Esophagus muscularis mucosa (tissue), 4 donors: Measurements from ENCODE around the gene CLK4. TPM values are rescaled to one million over a fixed set of nuclear protein-coding genes. Genes with fewer than 3 reads are reported as not detected.

Experiments used
- DNase-seq: peaks from one replicate; pipeline ENCODE4 v3.0.0-alpha.2; 2017; ENCODE audit errors: extremely low spot score
- H3K27ac ChIP-seq, 4 donors: fragments of 200-600 bp; sonication (generic); replicated peaks in 1 of 4; 1 replicate in 3 of 4; 2 replicates in 1 of 4; pipeline ENCODE4 v1.5.1; 2016 to 2019; ENCODE audit warnings: mild to moderate bottlenecking in 1 of 4
- H3K27me3 ChIP-seq, 4 donors: fragments of 200-600 bp; sonication (generic); one replicate each; pipeline versions ENCODE4 v1.5.1 to v1.6.0; 2016 to 2019
- H3K36me3 ChIP-seq, 4 donors: fragments of 200-600 bp; sonication (generic); one replicate each; pipeline ENCODE4 v1.5.1; 2016 to 2019
- H3K4me1 ChIP-seq, 4 donors: fragments of 200-600 bp; sonication (generic); one replicate each; pipeline ENCODE4 v1.5.1; 2016 to 2019
- H3K4me3 ChIP-seq, 4 donors: fragments of 200-600 bp; sonication (generic); 1 replicate in 2 of 4; 2 replicates in 2 of 4; pipeline ENCODE4 v1.5.1; 2016 to 2019; ENCODE audit warnings: mild to moderate bottlenecking in 4 of 4, moderate library complexity in 1 of 4
- H3K9me3 ChIP-seq, 4 donors: fragments of 200-600 bp; sonication (generic); 1 replicate in 3 of 4; 2 replicates in 1 of 4; pipeline ENCODE4 v1.5.1; 2016 to 2019
- EP300 ChIP-seq: sonication (generic); formaldehyde crosslinking; IDR thresholded peaks from one replicate; pipeline ENCODE4 v1.6.1; 2017; ENCODE audit warnings: antibody characterized with exemption
- POLR2A ChIP-seq: fragments of 450-650 bp; IDR thresholded peaks from one replicate; pipeline ENCODE4 v1.6.1; 2017; ENCODE audit warnings: antibody characterized with exemption, moderate library complexity, mild to moderate bottlenecking, low read depth
- POLR2AphosphoS5 ChIP-seq, 2 donors: sonication (generic); formaldehyde crosslinking; IDR thresholded peaks; one replicate each; pipeline ENCODE4 v1.6.1; 2017; ENCODE audit warnings: antibody characterized with exemption in 2 of 2
- WGBS: methylation state at CpG from one replicate; pipeline ENCODE4 v1.1.5; 2018; 5-methylcytosine and 5-hydroxymethylcytosine counted together
- intact Hi-C: fragments of 100-400 bp; cut with DNase I; formaldehyde crosslinking; loops from one replicate; pipeline ENCODE4 v1.15.1; 2023
- total RNA-seq, 4 donors: library from RNA; depleted of rRNA; stranded (reverse); fragments of >200 nt; gene quantifications; one replicate each; pipeline versions ENCODE4 v1.1.0 to v1.2.1, GENCODE V29; 2016
- TF ChIP-seq, protein P1 (sequence below), 3 experiments: fragments of 200-600 bp in 2 of 3; fragments of 450-650 bp in 1 of 3; sonication (generic) in 2 of 3; IDR thresholded peaks; one replicate each; pipeline ENCODE4 v1.5.1; 2017 to 2019; ENCODE audit warnings: antibody characterized with exemption in 3 of 3, mild to moderate bottlenecking in 2 of 3, moderate library complexity in 1 of 3

The CLK4 gene
- total RNA-seq, result 10 to 100 TPM; 16.7 to 24.9 (median 18.9) TPM

DNA sequence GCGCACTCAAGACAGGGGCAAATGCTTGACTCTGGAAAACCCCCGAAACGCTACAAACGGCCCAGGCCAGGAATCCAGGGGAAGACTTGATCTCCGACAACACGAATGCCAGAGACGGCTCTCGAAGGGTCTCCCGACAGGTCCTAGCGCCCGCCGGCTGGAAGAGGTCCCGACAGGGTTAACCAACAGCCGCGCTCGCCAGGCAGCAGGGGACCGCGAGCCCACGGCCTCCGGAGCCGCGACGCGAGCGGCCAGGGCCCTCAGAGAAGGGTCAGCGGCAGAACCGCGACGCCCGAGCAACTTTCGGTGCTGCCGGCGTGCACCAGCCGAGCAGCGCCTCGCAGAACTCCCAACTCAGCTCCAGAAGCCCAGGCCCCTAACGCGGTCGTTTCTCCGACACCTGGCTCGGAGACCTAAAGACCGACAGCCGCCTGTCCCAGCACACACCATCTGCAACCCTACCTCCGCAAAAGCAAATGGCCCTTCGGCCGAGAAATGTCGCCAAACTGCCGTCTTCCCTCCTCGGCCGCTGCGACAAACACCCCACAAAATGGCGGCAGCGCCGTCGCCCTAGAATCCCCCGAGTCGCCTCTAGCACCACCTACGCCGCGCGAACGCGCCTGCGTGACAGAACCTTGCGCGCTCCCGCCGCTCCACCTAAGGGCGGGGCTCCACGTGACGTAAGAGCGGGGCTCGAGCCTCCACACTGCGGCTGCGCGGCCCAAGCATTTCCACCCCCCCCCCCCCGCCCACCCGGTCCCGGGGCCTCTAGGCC, at the start of gene CLK4:
Gene CLK4 (minus strand): TSS at position 567 of the 775 bp plus-strand sequence. CDS start 3,634 bp downstream, outside the sequence.
- Histone ChIP-seq H3K27ac (peak within 1 kb of the TSS; percentile 94 to 98 (median 96)), H3K4me1 (peaks cover 28 to 41% (median 40%) of the 10 kb centered on the region in 4 donors), H3K36me3 (peaks cover 0 to 17% (median 11%) of the 10 kb centered on the region in 4 donors), H3K9me3 (no peaks in the 10 kb centered on the region), H3K4me3 (peak within 1 kb of the TSS; percentile 80 to 96 (median 91)), H3K27me3 (no peaks in the 10 kb centered on the region)
- peak; percentile 98 for DNase-seq
- intact Hi-C loops, result loop anchor here (5.0 kb wide), 2 partner anchors 34 to 106 kb away; partner anchors contain the start of genes COL23A1 and ZNF354A
- WGBS, result no CpG with 5 or more reads among the region's 79 CpGs
- TF ChIP-seq POLR2A (peak; percentile 8), POLR2AphosphoS5 (IDR thresholded peaks at IDR 0.05) (peak; percentile 91 to 93)
- TF ChIP-seq, protein P1, sequence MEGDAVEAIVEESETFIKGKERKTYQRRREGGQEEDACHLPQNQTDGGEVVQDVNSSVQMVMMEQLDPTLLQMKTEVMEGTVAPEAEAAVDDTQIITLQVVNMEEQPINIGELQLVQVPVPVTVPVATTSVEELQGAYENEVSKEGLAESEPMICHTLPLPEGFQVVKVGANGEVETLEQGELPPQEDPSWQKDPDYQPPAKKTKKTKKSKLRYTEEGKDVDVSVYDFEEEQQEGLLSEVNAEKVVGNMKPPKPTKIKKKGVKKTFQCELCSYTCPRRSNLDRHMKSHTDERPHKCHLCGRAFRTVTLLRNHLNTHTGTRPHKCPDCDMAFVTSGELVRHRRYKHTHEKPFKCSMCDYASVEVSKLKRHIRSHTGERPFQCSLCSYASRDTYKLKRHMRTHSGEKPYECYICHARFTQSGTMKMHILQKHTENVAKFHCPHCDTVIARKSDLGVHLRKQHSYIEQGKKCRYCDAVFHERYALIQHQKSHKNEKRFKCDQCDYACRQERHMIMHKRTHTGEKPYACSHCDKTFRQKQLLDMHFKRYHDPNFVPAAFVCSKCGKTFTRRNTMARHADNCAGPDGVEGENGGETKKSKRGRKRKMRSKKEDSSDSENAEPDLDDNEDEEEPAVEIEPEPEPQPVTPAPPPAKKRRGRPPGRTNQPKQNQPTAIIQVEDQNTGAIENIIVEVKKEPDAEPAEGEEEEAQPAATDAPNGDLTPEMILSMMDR (IDR thresholded peaks at IDR 0.05), result no peak

DNA sequence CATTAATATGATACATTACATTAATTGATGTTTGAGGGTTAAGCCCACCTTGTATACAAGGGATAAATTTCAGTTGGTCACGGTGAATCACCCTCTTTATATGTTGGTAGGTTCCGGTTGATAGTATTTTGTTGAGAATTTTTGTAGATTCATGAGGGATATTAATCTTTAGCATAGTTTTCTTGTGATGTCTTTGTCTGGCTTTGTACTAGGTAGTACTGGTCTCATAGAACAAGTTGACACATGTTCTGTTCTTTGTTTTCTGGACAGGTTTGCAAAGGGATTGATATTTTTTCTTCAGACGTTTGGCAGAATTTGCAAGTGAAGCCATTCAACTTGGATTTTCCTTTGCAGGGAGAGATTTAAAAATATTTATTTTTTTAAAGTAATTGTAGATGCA, 49.1 kb upstream of the CLK4 start:
- Histone ChIP-seq H3K36me3 (no peaks in the 10 kb centered on the region), H3K4me3 (no peak overlapping the region), H3K27me3 (no peaks in the 10 kb centered on the region), H3K27ac (no peak overlapping the region), H3K4me1 (no peaks in the 10 kb centered on the region), H3K9me3 (no peaks in the 10 kb centered on the region)
- TF ChIP-seq, protein P1 (IDR thresholded peaks at IDR 0.05), result no peak
- no peak for TF ChIP-seq POLR2AphosphoS5 (IDR thresholded peaks at IDR 0.05)
- TF ChIP-seq POLR2A, result no peak
- TF ChIP-seq EP300, result no peak
- WGBS, result 48% methylated on average over 3 of the region's 3 CpGs
- no peak for DNase-seq
- intact Hi-C loops, result no loop called here

DNA sequence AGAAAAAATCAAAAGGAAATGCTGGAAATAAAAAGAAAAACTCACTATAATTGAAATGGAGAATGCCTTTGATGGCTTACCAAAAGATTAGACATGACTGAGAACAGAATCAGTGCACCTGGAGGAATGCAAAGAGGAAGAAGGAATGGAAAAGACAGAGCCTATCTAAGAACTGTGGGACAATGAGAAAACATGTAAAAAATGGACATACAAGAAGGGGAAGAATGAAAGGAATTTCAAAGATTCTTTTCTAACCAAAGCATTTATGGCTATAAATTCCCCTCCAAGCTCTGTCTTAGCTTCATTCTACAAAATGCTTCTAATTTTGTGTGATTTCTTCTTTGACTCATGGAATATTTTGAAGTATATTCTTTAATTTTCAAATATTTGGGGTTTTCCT, 47.5 kb upstream of the CLK4 start:
- intact Hi-C loops, result no loop called here
- Histone ChIP-seq H3K9me3 (no peaks in the 10 kb centered on the region), H3K4me1 (no peaks in the 10 kb centered on the region), H3K4me3 (no peak overlapping the region), H3K36me3 (no peaks in the 10 kb centered on the region), H3K27me3 (no peaks in the 10 kb centered on the region), H3K27ac (no peak overlapping the region)
- TF ChIP-seq POLR2AphosphoS5 (IDR thresholded peaks at IDR 0.05), result no peak
- TF ChIP-seq POLR2A, result no peak
- TF ChIP-seq EP300, result no peak
- TF ChIP-seq, protein P1 (IDR thresholded peaks at IDR 0.05), result no peak
- no peak for DNase-seq

DNA sequence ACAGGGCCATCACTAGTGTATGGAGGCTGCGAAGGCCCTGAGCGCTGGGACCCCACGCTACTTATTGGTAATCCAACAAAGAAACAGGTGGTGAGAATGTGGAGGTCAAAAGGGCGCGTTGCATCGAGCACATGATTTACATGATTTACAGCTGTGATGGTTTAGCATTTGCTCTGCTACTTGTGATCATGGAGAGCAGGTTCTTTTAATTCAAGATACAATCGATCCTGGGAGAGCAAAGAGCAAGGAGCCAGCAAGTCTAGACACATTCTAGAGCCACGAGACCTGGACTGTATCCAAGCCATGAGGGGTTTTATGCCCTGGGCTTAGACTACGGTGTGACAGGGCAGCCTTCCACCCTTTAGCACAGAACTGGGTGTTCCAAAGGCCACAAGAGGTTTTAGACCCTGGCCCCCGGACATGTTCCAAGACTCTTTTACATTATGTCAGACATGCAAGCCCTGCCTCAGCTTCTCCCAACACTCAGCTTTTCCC, 47.0 kb upstream of the CLK4 start:
- TF ChIP-seq EP300 (no peak), POLR2A (no peak), POLR2AphosphoS5 (IDR thresholded peaks at IDR 0.05) (no peak)
- TF ChIP-seq, protein P1 (IDR thresholded peaks at IDR 0.05), result no peak

More for the DNA sequence above, 47.0 kb upstream of the CLK4 start:
- Histone ChIP-seq H3K36me3 (no peaks in the 10 kb centered on the region), H3K9me3 (no peaks in the 10 kb centered on the region), H3K27me3 (no peaks in the 10 kb centered on the region), H3K4me1 (no peaks in the 10 kb centered on the region), H3K27ac (no peak overlapping the region), H3K4me3 (no peak overlapping the region)
- WGBS, result 72% methylated on average over 10 of the region's 10 CpGs
- intact Hi-C loops, result no loop called here
- DNase-seq, result no peak
